Gastrocnemius medialis (tissue), 4 donors: ENCODE data around the gene PTMS.

Experiments used
- POLR2A ChIP-seq, 2 donors: fragments of 450-650 bp; IDR thresholded peaks; one replicate each; pipeline ENCODE4 v1.6.1; 2017; ENCODE audit warnings: antibody characterized with exemption in 2 of 2, mild to moderate bottlenecking in 2 of 2, moderate library complexity in 2 of 2
- TF ChIP-seq, protein P1 (sequence below), 5 experiments: fragments of 450-650 bp in 3 of 5; fragments of 200-600 bp in 2 of 5; sonication (generic) in 2 of 5; IDR thresholded peaks in 4 of 5; conservative IDR thresholded peaks in 1 of 5; 1 replicate in 4 of 5; 2 replicates in 1 of 5; pipeline ENCODE4 v1.5.1; 2016 to 2019; ENCODE audit warnings: antibody characterized with exemption in 5 of 5, mild to moderate bottlenecking in 3 of 5, moderate library complexity in 3 of 5

DNA sequence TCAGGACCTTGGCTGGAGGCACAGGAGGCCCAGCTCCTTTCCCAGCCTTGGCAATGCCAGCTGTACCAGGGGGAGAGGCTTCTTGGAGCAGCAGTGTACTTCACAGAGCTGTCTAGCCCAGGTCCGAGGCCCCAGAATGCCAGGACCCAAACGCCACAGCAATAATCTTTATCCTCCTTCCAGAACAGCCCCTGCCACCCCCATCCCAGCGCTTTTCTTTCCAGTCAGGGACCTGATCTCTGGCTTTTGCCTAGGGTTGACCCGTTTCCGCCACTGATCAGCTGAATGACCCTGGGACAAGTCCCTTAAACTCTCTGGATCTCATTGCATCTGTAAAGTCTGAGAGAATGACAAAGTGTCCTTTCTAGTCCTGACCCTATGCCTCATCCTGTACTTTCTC, 11.2 kb downstream of the PTMS start:
- TF ChIP-seq, protein P1, sequence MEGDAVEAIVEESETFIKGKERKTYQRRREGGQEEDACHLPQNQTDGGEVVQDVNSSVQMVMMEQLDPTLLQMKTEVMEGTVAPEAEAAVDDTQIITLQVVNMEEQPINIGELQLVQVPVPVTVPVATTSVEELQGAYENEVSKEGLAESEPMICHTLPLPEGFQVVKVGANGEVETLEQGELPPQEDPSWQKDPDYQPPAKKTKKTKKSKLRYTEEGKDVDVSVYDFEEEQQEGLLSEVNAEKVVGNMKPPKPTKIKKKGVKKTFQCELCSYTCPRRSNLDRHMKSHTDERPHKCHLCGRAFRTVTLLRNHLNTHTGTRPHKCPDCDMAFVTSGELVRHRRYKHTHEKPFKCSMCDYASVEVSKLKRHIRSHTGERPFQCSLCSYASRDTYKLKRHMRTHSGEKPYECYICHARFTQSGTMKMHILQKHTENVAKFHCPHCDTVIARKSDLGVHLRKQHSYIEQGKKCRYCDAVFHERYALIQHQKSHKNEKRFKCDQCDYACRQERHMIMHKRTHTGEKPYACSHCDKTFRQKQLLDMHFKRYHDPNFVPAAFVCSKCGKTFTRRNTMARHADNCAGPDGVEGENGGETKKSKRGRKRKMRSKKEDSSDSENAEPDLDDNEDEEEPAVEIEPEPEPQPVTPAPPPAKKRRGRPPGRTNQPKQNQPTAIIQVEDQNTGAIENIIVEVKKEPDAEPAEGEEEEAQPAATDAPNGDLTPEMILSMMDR (IDR thresholded peaks at IDR 0.05 in 4 of 5, conservative IDR thresholded peaks at IDR 0.05 in 1 of 5) = no peak
- TF ChIP-seq POLR2A (IDR thresholded peaks at IDR 0.05) = no peak
